ENCODE measurements around the gene PGAP6. TPM values are rescaled to one million over a fixed set of nuclear protein-coding genes. Genes with fewer than 3 reads are reported as not detected.
A peak's percentile ranks its signal among the peaks of the same experiment; 100 is the strongest.

Gene PGAP6
- total and polyA plus RNA-seq, 10 donors = 19.5 to 63.2 (median 43.9) TPM

DNA sequence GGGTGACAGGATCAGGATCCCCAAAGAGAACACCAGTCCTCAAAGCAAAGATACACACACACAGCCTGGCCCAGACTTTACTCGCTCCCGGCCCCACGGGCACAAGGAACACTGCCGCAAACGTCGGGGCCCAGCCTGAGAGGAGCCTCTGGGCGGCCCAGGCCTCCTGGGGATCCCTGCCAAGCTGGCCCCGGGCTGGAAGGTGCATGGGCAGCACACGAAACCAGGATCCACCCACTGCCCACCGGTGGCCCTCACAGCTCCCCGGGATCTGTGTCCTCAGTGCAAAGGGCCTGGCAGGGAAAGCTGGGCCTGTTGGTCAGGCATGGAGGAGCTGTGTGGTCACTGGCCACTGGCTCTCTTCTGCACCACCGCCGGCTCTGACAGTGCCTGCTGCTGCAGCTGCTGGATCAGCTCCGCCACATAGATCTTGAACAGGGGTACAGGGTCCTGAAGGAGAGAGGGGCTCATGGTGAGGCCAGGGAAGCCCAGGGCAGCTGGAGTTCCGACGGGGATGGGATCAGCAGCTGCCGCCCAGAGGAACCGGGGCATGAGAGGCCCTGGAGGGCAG lies 14.4 kb downstream of the PGAP6 start:
- Histone ChIP-seq H3K27me3 (replicated peaks in 1 of 7) (peaks cover 0 to 26% (median 4%) of the 10 kb centered on the region in 7 donors), H3K27ac (no peak overlapping the region), H3K4me3 (no peak overlapping the region), H3K4me1 (peaks cover 9 to 34% (median 25%) of the 10 kb centered on the region in 6 donors), H3K9me3 (no peaks in the 10 kb centered on the region), H3K36me3 (peaks cover 0 to 52% (median 40%) of the 10 kb centered on the region in 6 donors)
- TF ChIP-seq POLR2AphosphoS5 (IDR thresholded peaks at IDR 0.05) = no peak
- TF ChIP-seq, protein P1, sequence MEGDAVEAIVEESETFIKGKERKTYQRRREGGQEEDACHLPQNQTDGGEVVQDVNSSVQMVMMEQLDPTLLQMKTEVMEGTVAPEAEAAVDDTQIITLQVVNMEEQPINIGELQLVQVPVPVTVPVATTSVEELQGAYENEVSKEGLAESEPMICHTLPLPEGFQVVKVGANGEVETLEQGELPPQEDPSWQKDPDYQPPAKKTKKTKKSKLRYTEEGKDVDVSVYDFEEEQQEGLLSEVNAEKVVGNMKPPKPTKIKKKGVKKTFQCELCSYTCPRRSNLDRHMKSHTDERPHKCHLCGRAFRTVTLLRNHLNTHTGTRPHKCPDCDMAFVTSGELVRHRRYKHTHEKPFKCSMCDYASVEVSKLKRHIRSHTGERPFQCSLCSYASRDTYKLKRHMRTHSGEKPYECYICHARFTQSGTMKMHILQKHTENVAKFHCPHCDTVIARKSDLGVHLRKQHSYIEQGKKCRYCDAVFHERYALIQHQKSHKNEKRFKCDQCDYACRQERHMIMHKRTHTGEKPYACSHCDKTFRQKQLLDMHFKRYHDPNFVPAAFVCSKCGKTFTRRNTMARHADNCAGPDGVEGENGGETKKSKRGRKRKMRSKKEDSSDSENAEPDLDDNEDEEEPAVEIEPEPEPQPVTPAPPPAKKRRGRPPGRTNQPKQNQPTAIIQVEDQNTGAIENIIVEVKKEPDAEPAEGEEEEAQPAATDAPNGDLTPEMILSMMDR (IDR thresholded peaks at IDR 0.05 in 8 of 11, conservative IDR thresholded peaks at IDR 0.05 in 3 of 11) = no peak
- intact Hi-C loops (cut with DNase I; ENCODE audit: low total_unique reads) = no loop called here
- WGBS, 5 donors = 93 to 99% (median 96%) methylated on average over 15 to 18 of the region's 18 CpGs
- peak; percentile 54 for DNase-seq

DNA sequence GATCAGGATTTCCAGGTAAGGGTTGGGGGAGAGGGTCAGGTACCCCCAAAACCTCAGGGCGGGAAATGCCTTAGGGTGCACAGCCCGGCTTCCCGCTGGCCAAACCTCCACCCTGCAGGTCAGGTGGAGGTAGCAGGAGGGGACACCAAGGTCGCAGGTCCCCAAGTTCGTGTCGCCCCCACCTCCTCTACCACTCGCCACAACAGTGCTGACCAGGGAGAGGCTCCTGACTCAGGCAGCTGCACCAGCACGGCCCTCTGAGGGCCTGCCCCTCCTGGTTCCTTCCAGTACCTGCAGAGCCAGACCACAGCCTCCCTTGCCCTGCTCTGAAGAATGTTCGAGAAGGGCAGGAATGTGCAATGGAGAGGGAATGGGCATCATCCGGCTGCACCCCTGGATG lies 15.3 kb downstream of the PGAP6 start:
- Histone ChIP-seq H3K4me3 (no peak overlapping the region), H3K4me1 (peaks cover 9 to 37% (median 27%) of the 10 kb centered on the region in 6 donors), H3K36me3 (peaks cover 0 to 43% (median 31%) of the 10 kb centered on the region in 6 donors), H3K9me3 (no peaks in the 10 kb centered on the region), H3K27ac (no peak overlapping the region), H3K27me3 (replicated peaks in 1 of 7) (peaks cover 0 to 28% (median 4%) of the 10 kb centered on the region in 7 donors)
- 83 to 98% (median 95%) methylated on average over 3 to 10 of the region's 10 CpGs for WGBS, 5 donors
- DNase-seq = no peak
- intact Hi-C loops (cut with DNase I; ENCODE audit: low total_unique reads) = no loop called here
- TF ChIP-seq, protein P1 (IDR thresholded peaks at IDR 0.05 in 8 of 11, conservative IDR thresholded peaks at IDR 0.05 in 3 of 11) = no peak
- TF ChIP-seq POLR2A (IDR thresholded peaks at IDR 0.05) = no peak
- no peak for TF ChIP-seq POLR2AphosphoS5 (IDR thresholded peaks at IDR 0.05)

DNA sequence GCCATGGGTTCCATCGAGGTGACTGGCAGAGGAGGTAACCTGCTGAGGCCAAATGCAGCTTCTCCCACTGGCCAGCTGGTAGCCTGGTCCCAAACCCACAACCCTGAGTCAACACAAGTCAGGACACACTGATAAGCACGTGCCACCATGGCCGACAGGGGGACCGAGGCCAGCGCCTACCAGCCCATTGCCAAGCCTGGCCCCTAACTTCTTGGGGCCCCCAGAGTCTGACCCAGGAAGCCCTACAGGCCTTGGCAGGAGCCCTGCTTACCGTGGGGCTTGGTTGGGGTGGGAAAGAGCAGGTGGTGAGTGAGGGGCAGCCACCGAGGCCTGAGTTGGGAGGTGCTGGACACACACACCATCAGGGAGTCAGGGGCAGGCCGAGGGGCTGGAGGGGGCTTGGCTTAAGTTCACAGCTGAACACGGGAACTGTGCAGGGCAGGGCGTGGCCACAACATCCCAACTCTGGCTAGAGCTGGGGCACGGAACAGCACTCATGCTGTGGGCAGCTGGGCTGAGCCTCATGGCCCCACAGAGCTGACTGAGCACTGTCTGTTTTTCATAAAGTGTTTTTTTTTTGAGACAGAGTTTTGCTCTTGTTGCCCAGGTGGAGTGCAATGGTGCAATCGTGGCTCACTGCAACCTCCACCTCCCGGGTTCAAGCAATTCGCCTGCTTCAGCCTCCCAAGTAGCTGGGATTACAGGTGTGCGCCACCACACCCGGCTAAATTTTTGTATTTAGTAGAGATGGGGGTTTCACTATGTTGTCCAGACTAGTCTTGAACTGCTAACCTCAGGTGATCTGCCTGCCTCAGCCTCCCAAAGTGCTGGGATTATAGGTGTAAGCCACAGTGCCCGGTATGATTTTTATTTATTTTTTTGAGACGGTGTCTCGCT lies 16.9 kb downstream of the PGAP6 start:
- 58 to 68% (median 64%) methylated on average over 15 to 19 of the region's 19 CpGs for WGBS, 5 donors
- peaks cover 0 to 28% (median 4%) of the 10 kb centered on the region in 7 donors for H3K27me3 ChIP-seq (replicated peaks in 1 of 7)
- no peaks in the 10 kb centered on the region for H3K9me3 ChIP-seq
- no peak overlapping the region for H3K4me3 ChIP-seq
- DNase-seq = peak; percentile 70
- intact Hi-C loops (cut with DNase I; ENCODE audit: low total_unique reads) = loop anchor here (5.0 kb wide), 1 partner anchor 258 kb away; no protein-coding TSS in a partner anchor
- peaks cover 1 to 24% (median 14%) of the 10 kb centered on the region in 6 donors for H3K4me1 ChIP-seq
- H3K36me3 ChIP-seq = peaks cover 0 to 39% (median 29%) of the 10 kb centered on the region in 6 donors
- no peak overlapping the region for H3K27ac ChIP-seq
- TF ChIP-seq, protein P1 (IDR thresholded peaks at IDR 0.05 in 8 of 11, conservative IDR thresholded peaks at IDR 0.05 in 3 of 11) = no peak
- TF ChIP-seq POLR2AphosphoS5 (IDR thresholded peaks at IDR 0.05) = peak in 2 of 3 donors; percentile 38 to 68
